ENCODE data around the gene CAP2.

The CAP2 gene

GRCh38 chr6:17353440-17354175 lies 39.8 kb upstream of the CAP2 start:
- no peak for TF ChIP-seq SIN3A (IDR thresholded peaks at IDR 0.05; ENCODE audit: borderline replicate concordance, insufficient read depth, low read length)
- no peak for TF ChIP-seq REST (IDR thresholded peaks at IDR 0.05; ENCODE audit: insufficient read depth in 1 of 2, low read depth in 2 of 2, low read length in 2 of 2)
- no peak for TF ChIP-seq FOXP2 (optimal IDR thresholded peaks at IDR 0.05; ENCODE audit: borderline replicate concordance, extremely low read depth, extremely low read length, insufficient read depth)
- no peak for TF ChIP-seq POLR2AphosphoS5 (IDR thresholded peaks at IDR 0.05; ENCODE audit: low read depth, low read length)
- TF ChIP-seq TAF1 (IDR thresholded peaks at IDR 0.05; ENCODE audit: borderline replicate concordance, insufficient read depth, low read length): no peak

GRCh38 chr6:17354700-17355403 lies 38.5 kb upstream of the CAP2 start:
- TF ChIP-seq SIN3A (IDR thresholded peaks at IDR 0.05; ENCODE audit: borderline replicate concordance, insufficient read depth, low read length): no peak
- no peak for TF ChIP-seq REST (IDR thresholded peaks at IDR 0.05; ENCODE audit: insufficient read depth in 1 of 2, low read depth in 2 of 2, low read length in 2 of 2)
- TF ChIP-seq FOXP2 (optimal IDR thresholded peaks at IDR 0.05; ENCODE audit: borderline replicate concordance, extremely low read depth, extremely low read length, insufficient read depth): no peak
- TF ChIP-seq TAF1 (IDR thresholded peaks at IDR 0.05; ENCODE audit: borderline replicate concordance, insufficient read depth, low read length): no peak
- TF ChIP-seq POLR2AphosphoS5 (IDR thresholded peaks at IDR 0.05; ENCODE audit: low read depth, low read length): no peak

- TF ChIP-seq TAF1 (IDR thresholded peaks at IDR 0.05; ENCODE audit: borderline replicate concordance, insufficient read depth, low read length): no peak
- TF ChIP-seq POLR2AphosphoS5 (IDR thresholded peaks at IDR 0.05; ENCODE audit: low read depth, low read length): no peak
- no peak for TF ChIP-seq FOXP2 (optimal IDR thresholded peaks at IDR 0.05; ENCODE audit: borderline replicate concordance, extremely low read depth, extremely low read length, insufficient read depth)
- TF ChIP-seq SIN3A (IDR thresholded peaks at IDR 0.05; ENCODE audit: borderline replicate concordance, insufficient read depth, low read length): no peak
These were observed 38.0 kb upstream of the CAP2 start for GRCh38 chr6:17355404-17355774.

GRCh38 chr6:17358515-17358914 lies 34.9 kb upstream of the CAP2 start:
- TF ChIP-seq POLR2AphosphoS5 (IDR thresholded peaks at IDR 0.05; ENCODE audit: low read depth, low read length): no peak
- no peak for TF ChIP-seq FOXP2 (optimal IDR thresholded peaks at IDR 0.05; ENCODE audit: borderline replicate concordance, extremely low read depth, extremely low read length, insufficient read depth)
- TF ChIP-seq SIN3A (IDR thresholded peaks at IDR 0.05; ENCODE audit: borderline replicate concordance, insufficient read depth, low read length): no peak
- no peak for TF ChIP-seq TAF1 (IDR thresholded peaks at IDR 0.05; ENCODE audit: borderline replicate concordance, insufficient read depth, low read length)
- TF ChIP-seq REST (IDR thresholded peaks at IDR 0.05; ENCODE audit: insufficient read depth in 1 of 2, low read depth in 2 of 2, low read length in 2 of 2): no peak

GRCh38 chr6:17360564-17360963 lies 32.8 kb upstream of the CAP2 start:
- TF ChIP-seq POLR2AphosphoS5 (IDR thresholded peaks at IDR 0.05; ENCODE audit: low read depth, low read length) (no peak), FOXP2 (optimal IDR thresholded peaks at IDR 0.05; ENCODE audit: borderline replicate concordance, extremely low read depth, extremely low read length, insufficient read depth) (no peak), TAF1 (IDR thresholded peaks at IDR 0.05; ENCODE audit: borderline replicate concordance, insufficient read depth, low read length) (no peak), REST (IDR thresholded peaks at IDR 0.05; ENCODE audit: insufficient read depth in 1 of 2, low read depth in 2 of 2, low read length in 2 of 2) (no peak), SIN3A (IDR thresholded peaks at IDR 0.05; ENCODE audit: borderline replicate concordance, insufficient read depth, low read length) (no peak)
